Lower lobe of right lung (tissue), 2 donors: ENCODE measurements around the gene INPP5A. TPM values are rescaled to one million over a fixed set of nuclear protein-coding genes. Genes with fewer than 3 reads are reported as not detected.

Experiments used
- ATAC-seq, 2 donors: fragments of 200-7000 bp; cut with Tn5 transposase; one replicate each; pipeline ENCODE4 v1.9.1; 2020 to 2022; ENCODE audit warnings: mild to moderate bottlenecking in 2 of 2, moderate library complexity in 2 of 2
- DNase-seq: peaks from one replicate; pipeline ENCODE4 v3.0.0-alpha.2; 2020
- H3K27ac ChIP-seq: fragments of 200-600 bp; one replicate; pipeline ENCODE4 v1.8.0; 2022
- H3K27me3 ChIP-seq: fragments of 200-600 bp; one replicate; pipeline ENCODE4 v1.8.0; 2022; ENCODE audit warnings: low read depth
- H3K36me3 ChIP-seq: fragments of 200-600 bp; one replicate; pipeline ENCODE4 v1.8.0; 2022; ENCODE audit warnings: mild to moderate bottlenecking
- H3K4me1 ChIP-seq: fragments of 200-600 bp; one replicate; pipeline ENCODE4 v1.8.0; 2022
- H3K4me3 ChIP-seq: fragments of 200-600 bp; one replicate; pipeline ENCODE4 v1.8.0; 2022; ENCODE audit warnings: mild to moderate bottlenecking
- H3K9me3 ChIP-seq: fragments of 200-600 bp; one replicate; pipeline ENCODE4 v1.8.0; 2022
- CTCF ChIP-seq: fragments of 200-600 bp; IDR thresholded peaks from one replicate; pipeline ENCODE4 v1.8.0; 2022; ENCODE audit warnings: antibody characterized with exemption, mild to moderate bottlenecking
- intact Hi-C: fragments of 100-400 bp; cut with DNase I; formaldehyde crosslinking; loops from one replicate; pipeline ENCODE4 v1.11.0; 2022
- total RNA-seq: library from RNA; stranded (reverse); fragmentation: NEBNext Ultra II Directional; extraction: Animal tissue kit (Norgen Biotek cat#: 25700); gene quantifications from one replicate; pipeline ENCODE4 v1.2.1, GENCODE V29; 2021
- donor health status: DM: no; HTN: yes; CAD: no; lungs with severe emphysema.

INPP5A gene
- total RNA-seq, 1 donor from 2014 or later: 34.1 TPM

- Histone ChIP-seq H3K4me3 (no peak overlapping the region), H3K36me3 (no peaks in the 10 kb centered on the region), H3K27ac (no peak overlapping the region), H3K4me1 (peaks cover 32% of the 10 kb centered on the region), H3K27me3 (no peaks in the 10 kb centered on the region), H3K9me3 (peaks cover 17% of the 10 kb centered on the region)
- ATAC-seq (no peak), DNase-seq (no peak)
- intact Hi-C loops: no loop called here
- no peak for TF ChIP-seq CTCF
These were observed 86.7 kb downstream of the INPP5A start for GRCh38 chr10:132624061-132624846.

DNA sequence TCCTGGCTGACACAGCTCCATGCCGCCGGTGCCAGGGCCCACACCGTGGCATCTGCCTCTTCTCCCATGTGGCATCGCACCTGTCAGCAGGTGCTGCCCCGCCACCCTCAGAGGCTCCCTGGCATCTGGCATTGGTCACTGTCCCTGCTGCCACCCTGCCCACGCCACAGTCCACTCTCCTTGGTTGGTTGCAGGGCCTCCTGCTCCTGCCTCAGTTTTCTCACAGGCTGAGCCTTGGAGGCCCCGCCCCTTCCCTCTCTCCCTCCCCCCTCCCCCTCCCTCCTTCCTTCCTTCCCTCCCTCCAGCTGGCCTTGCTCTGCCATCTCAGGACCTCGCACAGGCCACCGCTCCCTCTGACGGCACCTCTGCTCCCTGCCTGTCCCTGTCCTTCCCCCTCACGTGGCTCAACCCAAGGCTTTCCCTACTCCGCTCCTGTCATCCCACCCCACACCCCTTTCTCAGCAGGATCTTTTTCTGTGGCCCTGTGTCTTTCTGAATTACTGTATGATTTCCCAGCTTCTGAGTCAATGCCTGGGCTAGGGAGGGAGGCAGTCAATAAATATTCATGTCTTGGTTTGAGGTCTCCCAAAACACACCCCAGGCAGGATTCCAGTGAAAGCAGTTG, 87.4 kb downstream of the INPP5A start:
- H3K27ac ChIP-seq: no peak overlapping the region
- H3K4me1 ChIP-seq: peaks cover 39% of the 10 kb centered on the region
- TF ChIP-seq CTCF: no peak
- peaks cover 10% of the 10 kb centered on the region for H3K9me3 ChIP-seq
- no peak overlapping the region for H3K4me3 ChIP-seq
- no peaks in the 10 kb centered on the region for H3K36me3 ChIP-seq
- ATAC-seq: peak in 1 of 2 donors; percentile 25
- intact Hi-C loops: no loop called here
- no peaks in the 10 kb centered on the region for H3K27me3 ChIP-seq
- no peak for DNase-seq

GRCh38 chr10:132626019-132626760, 88.6 kb downstream of the INPP5A start:
- H3K36me3 ChIP-seq: no peaks in the 10 kb centered on the region
- no peak overlapping the region for H3K27ac ChIP-seq
- H3K4me1 ChIP-seq: peaks cover 44% of the 10 kb centered on the region
- no peaks in the 10 kb centered on the region for H3K27me3 ChIP-seq
- H3K4me3 ChIP-seq: no peak overlapping the region
- H3K9me3 ChIP-seq: no peaks in the 10 kb centered on the region
- no peak for DNase-seq
- ATAC-seq: no peak
- intact Hi-C loops: no loop called here
- TF ChIP-seq CTCF: no peak

GRCh38 chr10:132626761-132627665, 89.4 kb downstream of the INPP5A start:
- no peak for TF ChIP-seq CTCF

More at GRCh38 chr10:132626761-132627665, 89.4 kb downstream of the INPP5A start:
- H3K27me3 ChIP-seq: no peaks in the 10 kb centered on the region
- DNase-seq (no peak), ATAC-seq (no peak)
- H3K27ac ChIP-seq: peak overlapping the region; percentile 69
- intact Hi-C loops: no loop called here
- no peaks in the 10 kb centered on the region for H3K9me3 ChIP-seq
- peaks cover 52% of the 10 kb centered on the region for H3K4me1 ChIP-seq
- no peaks in the 10 kb centered on the region for H3K36me3 ChIP-seq
- H3K4me3 ChIP-seq: no peak overlapping the region
